ENCODE results near the gene PARVB.

- TF ChIP-seq CTCF (tag by site-specific recombination; IDR thresholded peaks at IDR 0.05): no peak
- TF ChIP-seq ZNF600 (tag by site-specific recombination; IDR thresholded peaks at IDR 0.05): no peak
- no peak for TF ChIP-seq HOXD13 (CRISPR knock-in tag; IDR thresholded peaks at IDR 0.05; ENCODE audit: borderline replicate concordance)
- no peak for TF ChIP-seq ZBTB11 (tag by site-specific recombination; conservative IDR thresholded peaks at IDR 0.05; ENCODE audit: low read depth)
These were observed 105.0 kb downstream of the PARVB start for GRCh38 chr22:44128958-44129618.

Measured in HEK293 (cell line).